Nephron progenitor cell (in vitro differentiated cells): ENCODE data around the gene TIMM44.

Source experiments
- DNase-seq: peaks from one replicate; pipeline ENCODE4 v3.0.0; 2021
- H3K27ac Mint-ChIP-seq: 2 replicates; pipeline ENCODE4 v1.8.0; 2021; ENCODE audit warnings: mild to moderate bottlenecking, moderate library complexity, mixed read lengths
- H3K27me3 Mint-ChIP-seq: 2 replicates; pipeline ENCODE4 v1.8.0; 2021; ENCODE audit warnings: mild to moderate bottlenecking, low read depth, mixed read lengths; ENCODE audit not compliant: poor library complexity
- H3K36me3 Mint-ChIP-seq: 2 replicates; pipeline ENCODE4 v1.8.0; 2021; ENCODE audit warnings: low read depth, mixed read lengths
- H3K4me1 Mint-ChIP-seq: 2 replicates; pipeline ENCODE4 v1.8.0; 2021; ENCODE audit warnings: mixed read lengths
- H3K4me3 Mint-ChIP-seq: 2 replicates; pipeline ENCODE4 v1.8.0; 2021; ENCODE audit warnings: mild to moderate bottlenecking, moderate library complexity, mixed read lengths
- H3K9me3 Mint-ChIP-seq: 2 replicates; pipeline ENCODE4 v1.8.0; 2021; ENCODE audit warnings: mild to moderate bottlenecking, moderate library complexity, mixed read lengths
- CTCF ChIP-seq: fragments of 200-600 bp; sonication (generic); IDR thresholded peaks from 2 replicates; pipeline ENCODE4 v1.5.0; 2021; ENCODE audit warnings: antibody characterized with exemption

Gene TIMM44

GRCh38 chr19:7986321-7987113 is 43.1 kb upstream of the TIMM44 start:
- peak overlapping the region; percentile 97 for H3K27ac Mint-ChIP-seq
- peaks cover 53% of the 10 kb centered on the region for H3K4me1 Mint-ChIP-seq
- no peak for DNase-seq
- no peaks in the 10 kb centered on the region for H3K9me3 Mint-ChIP-seq
- peaks cover 54% of the 10 kb centered on the region for H3K36me3 Mint-ChIP-seq
- no peak overlapping the region for H3K4me3 Mint-ChIP-seq
- TF ChIP-seq CTCF, result no peak
- H3K27me3 Mint-ChIP-seq, result peaks cover 5% of the 10 kb centered on the region

GRCh38 chr19:7985481-7985911 is 42.0 kb upstream of the TIMM44 start:
- DNase-seq, result no peak
- no peak for TF ChIP-seq CTCF
- peaks cover 52% of the 10 kb centered on the region for H3K36me3 Mint-ChIP-seq
- peaks cover 5% of the 10 kb centered on the region for H3K27me3 Mint-ChIP-seq
- H3K27ac Mint-ChIP-seq, result no peak overlapping the region
- H3K9me3 Mint-ChIP-seq, result no peaks in the 10 kb centered on the region
- H3K4me1 Mint-ChIP-seq, result peaks cover 56% of the 10 kb centered on the region
- no peak overlapping the region for H3K4me3 Mint-ChIP-seq

- no peak for TF ChIP-seq CTCF
- peaks cover 51% of the 10 kb centered on the region for H3K36me3 Mint-ChIP-seq
- H3K4me3 Mint-ChIP-seq, result no peak overlapping the region
- H3K4me1 Mint-ChIP-seq, result peaks cover 60% of the 10 kb centered on the region
- no peaks in the 10 kb centered on the region for H3K9me3 Mint-ChIP-seq
- peaks cover 5% of the 10 kb centered on the region for H3K27me3 Mint-ChIP-seq
- H3K27ac Mint-ChIP-seq, result peak overlapping the region; percentile 89
- DNase-seq, result no peak
These were observed 40.8 kb upstream of the TIMM44 start for GRCh38 chr19:7983995-7984837.

DNA sequence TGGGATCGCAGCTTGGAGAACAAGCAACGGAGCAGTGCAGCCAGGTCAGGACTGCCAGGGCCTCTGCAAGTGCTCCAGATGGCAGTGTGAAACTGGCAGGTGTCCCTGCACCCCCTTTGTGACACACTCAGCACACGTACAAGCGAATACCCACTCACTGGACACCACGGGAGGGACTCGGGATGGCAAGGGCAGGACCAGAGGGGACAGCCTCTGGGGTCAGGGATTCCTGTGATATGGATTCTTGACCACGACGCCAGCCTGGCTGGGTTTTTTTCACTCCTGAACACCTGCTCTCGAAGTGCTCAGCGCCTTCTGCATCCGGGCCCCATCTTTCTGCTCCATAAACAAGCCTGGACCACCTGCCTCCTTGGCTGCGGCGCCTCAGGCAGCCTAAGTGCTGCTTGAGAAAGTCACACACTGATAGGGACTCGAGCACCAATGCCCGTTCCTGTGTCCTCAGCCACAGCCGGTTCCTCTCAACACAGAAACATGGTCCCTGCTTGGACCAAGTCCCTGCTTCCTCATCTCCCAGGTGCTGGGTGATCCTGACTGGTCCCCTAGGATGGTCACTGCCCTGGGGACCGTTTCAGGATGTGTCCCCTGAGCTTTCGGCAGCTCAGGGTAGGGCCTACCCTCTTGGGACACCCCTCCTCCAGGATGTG is 40.0 kb upstream of the TIMM44 start:
- Mint-ChIP-seq H3K9me3 (no peaks in the 10 kb centered on the region), H3K27ac (peak overlapping the region; percentile 96), H3K36me3 (peaks cover 46% of the 10 kb centered on the region), H3K4me1 (peaks cover 67% of the 10 kb centered on the region), H3K27me3 (peaks cover 2% of the 10 kb centered on the region), H3K4me3 (no peak overlapping the region)
- no peak for DNase-seq
- no peak for TF ChIP-seq CTCF

GRCh38 chr19:7982651-7983099 is 39.2 kb upstream of the TIMM44 start:
- TF ChIP-seq CTCF, result no peak
- H3K27me3 Mint-ChIP-seq, result peaks cover 2% of the 10 kb centered on the region
- peak overlapping the region; percentile 47 for H3K4me3 Mint-ChIP-seq
- DNase-seq, result peak; percentile 48
- peaks cover 64% of the 10 kb centered on the region for H3K4me1 Mint-ChIP-seq
- H3K36me3 Mint-ChIP-seq, result peaks cover 38% of the 10 kb centered on the region
- H3K27ac Mint-ChIP-seq, result peak overlapping the region; percentile 96
- H3K9me3 Mint-ChIP-seq, result no peaks in the 10 kb centered on the region
